IMR-90 (cell line): ENCODE results near the gene TANGO6.

Experiments used
- CTCF ChIP-seq: conservative IDR thresholded peaks from 2 replicates; pipeline ENCODE4 v1.5.1; 2012; ENCODE audit warnings: mild to moderate bottlenecking, low read depth, low read length, improper control_type of control experiment
- FOS ChIP-seq: fragments of 150-350 bp; IDR thresholded peaks from 2 replicates; pipeline ENCODE4 v1.6.1; 2016; ENCODE audit warnings: low read depth, low read length
- MAZ ChIP-seq: IDR thresholded peaks from 2 replicates; pipeline ENCODE4 v1.6.1; 2012; ENCODE audit warnings: low read depth, mild to moderate bottlenecking, low read length, improper control_type of control experiment, moderate library complexity, borderline replicate concordance
- MXI1 ChIP-seq: IDR thresholded peaks from 2 replicates; pipeline ENCODE4 v1.6.1; 2012; ENCODE audit warnings: low read depth, mild to moderate bottlenecking, low read length, moderate library complexity, borderline replicate concordance
- POLR2A ChIP-seq: IDR thresholded peaks from 2 replicates; pipeline ENCODE4 v1.6.1; 2012; ENCODE audit warnings: mild to moderate bottlenecking, low read depth, low read length
- RAD21 ChIP-seq: IDR thresholded peaks from 2 replicates; pipeline ENCODE4 v1.6.1; 2012; ENCODE audit warnings: low read length, improper control_type of control experiment
- RCOR1 ChIP-seq: IDR thresholded peaks from 2 replicates; pipeline ENCODE4 v1.6.1; 2012; ENCODE audit warnings: mild to moderate bottlenecking, low read length, improper control_type of control experiment; ENCODE audit not compliant: insufficient replicate concordance
- USF2 ChIP-seq: fragments of 150-350 bp; IDR thresholded peaks from 2 replicates; pipeline ENCODE4 v1.6.1; 2017; ENCODE audit warnings: mild to moderate bottlenecking, antibody characterized with exemption, low read length, low read depth

- TF ChIP-seq POLR2A (no peak), CTCF (no peak), MXI1 (no peak), RCOR1 (no peak), RAD21 (no peak), FOS (no peak), USF2 (no peak), MAZ (no peak)
These were observed 74.2 kb downstream of the TANGO6 start for GRCh38 chr16:68917541-68917940.
